ENCODE results near the gene SLC5A1. TPM values are rescaled to one million over a fixed set of nuclear protein-coding genes. Genes with fewer than 3 reads are reported as not detected.

The SLC5A1 gene
- total and polyA plus RNA-seq, 2 donors (not counting 1 experiment from before 2014, with no cell fraction given) = not detected

GRCh38 chr22:31995807-31996206 lies 47.3 kb upstream of the SLC5A1 start:
- Histone ChIP-seq H3K36me3 (replicated peaks in 1 of 2; ENCODE audit: control extremely low read depth in 1 of 2, control insufficient read depth in 1 of 2, extremely low read depth in 1 of 2, insufficient read depth in 2 of 2, low read length in 1 of 2) (no peaks in the 10 kb centered on the region), H3K27me3 (replicated peaks in 1 of 4; ENCODE audit: control extremely low read depth in 1 of 4, control insufficient read depth in 3 of 4, insufficient read depth in 4 of 4, low read length in 3 of 4) (peaks cover 0 to 4% (median 0%) of the 10 kb centered on the region in 4 experiments), H3K9me3 (ENCODE audit: control extremely low read depth in 1 of 3, control insufficient read depth in 2 of 3, insufficient read depth in 1 of 3, low read length in 2 of 3) (no peaks in the 10 kb centered on the region), H3K79me2 (ENCODE audit: control insufficient read depth, insufficient read depth, low read length) (no peaks in the 10 kb centered on the region), H3K9ac (ENCODE audit: low read length) (no peak overlapping the region), H3K4me3 (ENCODE audit: control extremely low read depth in 1 of 5, extremely low read depth in 1 of 5, insufficient read depth in 1 of 5, low read depth in 2 of 5, low read length in 4 of 5) (no peak overlapping the region), H3K4me1 (ENCODE audit: control insufficient read depth in 2 of 2, insufficient read depth in 2 of 2, low read length in 2 of 2) (no peaks in the 10 kb centered on the region), H3K4me2 (replicated peaks; ENCODE audit: low read depth, low read length, poor library complexity, severe bottlenecking) (no peak overlapping the region), H4K20me1 (ENCODE audit: control insufficient read depth, insufficient read depth, low read length, poor library complexity, severe bottlenecking) (no peaks in the 10 kb centered on the region), H2AFZ (ENCODE audit: insufficient read depth, low read depth, low read length, poor library complexity, severe bottlenecking) (no peak overlapping the region), H3K27ac (ENCODE audit: low read length in 2 of 2) (no peak overlapping the region)
- Mint-ChIP-seq H3K27me3 (peaks cover 29% of the 10 kb centered on the region), H3K4me1 (no peaks in the 10 kb centered on the region), H3K27ac (no peak overlapping the region), H3K9me3 (ENCODE audit: insufficient read depth) (no peaks in the 10 kb centered on the region), H3K4me3 (no peak overlapping the region)
- intact Hi-C loops (cut with micrococcal nuclease) = no loop called here
- no peak for TF ChIP-seq EZH2 (IDR thresholded peaks at IDR 0.05; ENCODE audit: borderline replicate concordance, insufficient read depth, low read depth, low read length, poor library complexity, severe bottlenecking)
- TF ChIP-seq, protein P1, sequence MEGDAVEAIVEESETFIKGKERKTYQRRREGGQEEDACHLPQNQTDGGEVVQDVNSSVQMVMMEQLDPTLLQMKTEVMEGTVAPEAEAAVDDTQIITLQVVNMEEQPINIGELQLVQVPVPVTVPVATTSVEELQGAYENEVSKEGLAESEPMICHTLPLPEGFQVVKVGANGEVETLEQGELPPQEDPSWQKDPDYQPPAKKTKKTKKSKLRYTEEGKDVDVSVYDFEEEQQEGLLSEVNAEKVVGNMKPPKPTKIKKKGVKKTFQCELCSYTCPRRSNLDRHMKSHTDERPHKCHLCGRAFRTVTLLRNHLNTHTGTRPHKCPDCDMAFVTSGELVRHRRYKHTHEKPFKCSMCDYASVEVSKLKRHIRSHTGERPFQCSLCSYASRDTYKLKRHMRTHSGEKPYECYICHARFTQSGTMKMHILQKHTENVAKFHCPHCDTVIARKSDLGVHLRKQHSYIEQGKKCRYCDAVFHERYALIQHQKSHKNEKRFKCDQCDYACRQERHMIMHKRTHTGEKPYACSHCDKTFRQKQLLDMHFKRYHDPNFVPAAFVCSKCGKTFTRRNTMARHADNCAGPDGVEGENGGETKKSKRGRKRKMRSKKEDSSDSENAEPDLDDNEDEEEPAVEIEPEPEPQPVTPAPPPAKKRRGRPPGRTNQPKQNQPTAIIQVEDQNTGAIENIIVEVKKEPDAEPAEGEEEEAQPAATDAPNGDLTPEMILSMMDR (IDR thresholded peaks at IDR 0.05) = no peak
- WGBS (ENCODE audit: insufficient coverage) = 39% methylated on average over 2 of the region's 3 CpGs
- CTCF ChIA-PET = interaction anchor here (1.0 kb wide), 1 partner anchor 18 kb away, joined by 3 read pairs; no protein-coding TSS in a partner anchor
- POLR2A ChIA-PET = no interaction called here
- DNase-seq = no peak
- ATAC-seq (ENCODE audit: low read depth) = no peak

GRCh38 chr22:31998784-31999385 lies 44.2 kb upstream of the SLC5A1 start:
- Histone ChIP-seq H3K36me3 (replicated peaks in 1 of 2; ENCODE audit: control extremely low read depth in 1 of 2, control insufficient read depth in 1 of 2, extremely low read depth in 1 of 2, insufficient read depth in 2 of 2, low read length in 1 of 2) (no peaks in the 10 kb centered on the region), H4K20me1 (ENCODE audit: control insufficient read depth, insufficient read depth, low read length, poor library complexity, severe bottlenecking) (no peaks in the 10 kb centered on the region), H3K27ac (ENCODE audit: low read length in 2 of 2) (no peak overlapping the region), H3K9me3 (ENCODE audit: control extremely low read depth in 1 of 3, control insufficient read depth in 2 of 3, insufficient read depth in 1 of 3, low read length in 2 of 3) (no peaks in the 10 kb centered on the region), H3K4me1 (ENCODE audit: control insufficient read depth in 2 of 2, insufficient read depth in 2 of 2, low read length in 2 of 2) (no peaks in the 10 kb centered on the region), H2AFZ (ENCODE audit: insufficient read depth, low read depth, low read length, poor library complexity, severe bottlenecking) (no peak overlapping the region), H3K9ac (ENCODE audit: low read length) (no peak overlapping the region), H3K4me3 (ENCODE audit: control extremely low read depth in 1 of 5, extremely low read depth in 1 of 5, insufficient read depth in 1 of 5, low read depth in 2 of 5, low read length in 4 of 5) (no peak overlapping the region), H3K79me2 (ENCODE audit: control insufficient read depth, insufficient read depth, low read length) (no peaks in the 10 kb centered on the region), H3K4me2 (replicated peaks; ENCODE audit: low read depth, low read length, poor library complexity, severe bottlenecking) (no peak overlapping the region), H3K27me3 (replicated peaks in 1 of 4; ENCODE audit: control extremely low read depth in 1 of 4, control insufficient read depth in 3 of 4, insufficient read depth in 4 of 4, low read length in 3 of 4) (peaks cover 0 to 4% (median 0%) of the 10 kb centered on the region in 4 experiments)
- ATAC-seq (ENCODE audit: low read depth) = no peak
- no peak for DNase-seq
- ChIA-PET POLR2A (no interaction called here), CTCF (no interaction called here)
- Mint-ChIP-seq H3K4me1 (no peaks in the 10 kb centered on the region), H3K27me3 (peaks cover 34% of the 10 kb centered on the region), H3K27ac (no peak overlapping the region), H3K9me3 (ENCODE audit: insufficient read depth) (no peaks in the 10 kb centered on the region), H3K4me3 (no peak overlapping the region)
- 83% methylated on average over 1 of the region's 3 CpGs for WGBS (ENCODE audit: insufficient coverage)
- intact Hi-C loops (cut with micrococcal nuclease) = no loop called here
- TF ChIP-seq, protein P1 (IDR thresholded peaks at IDR 0.05) = no peak
- no peak for TF ChIP-seq EZH2 (IDR thresholded peaks at IDR 0.05; ENCODE audit: borderline replicate concordance, insufficient read depth, low read depth, low read length, poor library complexity, severe bottlenecking)
